K562 (cell line): ENCODE measurements around the gene RPE65. TPM values are rescaled to one million over a fixed set of nuclear protein-coding genes. Genes with fewer than 3 reads are reported as not detected.

Experiments
- ATAC-seq: fragments of 200-7000 bp; cut with Tn5 transposase; 3 replicates; pipeline ENCODE4 v1.9.1; 2020; ENCODE audit warnings: moderate library complexity
- BruUV-seq: library from RNA; stranded (reverse); fragments of 400-500 nt; replicated peaks from 2 replicates; lab custom pipeline; 2021; lab: Mats Ljungman, UMichigan
- CTCF ChIA-PET: fragments of 300-600 bp; formaldehyde crosslinking; extraction: SDS; loops from one replicate; lab custom pipeline; 2021; ENCODE audit warnings: low intra/inter-chr PET ratio; lab: Yijun Ruan, JAX
- POLR2A ChIA-PET: fragments of 300-600, 350-650 bp; sonication (Branson Sonifier 250); formaldehyde crosslinking; extraction: SDS; loops from one replicate; lab custom pipeline; 2021; ENCODE audit warnings: antibody characterized with exemption, inconsistent platforms; lab: Yijun Ruan, JAX
- DNase-seq, 4 experiments: peaks; one replicate each; pipeline versions ENCODE4 v3.0.0 to v3.0.0-alpha.2; 2011 to 2018; ENCODE audit warnings: low spot score in 3 of 4, mixed read lengths in 3 of 4; ENCODE audit errors: extremely low read depth in 1 of 4
- FAIRE-seq: peaks from 2 replicates; lab custom pipeline; 2011; peaks lifted over from hg19 to GRCh38; lab: Jason Lieb, UNC
- H2AFZ ChIP-seq: 2 replicates; pipeline ENCODE4 v1.6.0; 2011; ENCODE audit warnings: low read depth, low read length, control low read depth, inconsistent platforms
- H3K27ac ChIP-seq: fragments of 200-600 bp; 3 replicates; pipeline ENCODE4 v1.8.0; 2011; ENCODE audit warnings: low read depth, mild to moderate bottlenecking, control low read depth, inconsistent platforms, low read length, moderate library complexity, mixed read lengths; ENCODE audit errors: extremely low read depth
- H3K27me3 ChIP-seq, 2 experiments: fragments of 300-600 bp in 1 of 2; 2 replicates in 1 of 2; 3 replicates in 1 of 2; pipeline versions ENCODE4 v1.6.0 to v1.8.0; 2011; ENCODE audit warnings: inconsistent platforms in 2 of 2, low read length in 2 of 2, mild to moderate bottlenecking in 1 of 2, mixed read lengths in 1 of 2, moderate library complexity in 1 of 2; ENCODE audit not compliant: control insufficient read depth in 2 of 2, insufficient read depth in 2 of 2
- H3K36me3 ChIP-seq: fragments of 300-600 bp; 3 replicates; pipeline ENCODE4 v1.8.0; 2011; ENCODE audit warnings: mild to moderate bottlenecking, low read length, inconsistent platforms; ENCODE audit not compliant: control insufficient read depth, insufficient read depth
- H3K4me1 ChIP-seq, 2 experiments: fragments of 200-600 bp in 1 of 2; replicated peaks in 1 of 2; 2 replicates in 1 of 2; 3 replicates in 1 of 2; pipeline versions ENCODE4 v1.5.1 to v1.8.0; 2011; ENCODE audit warnings: inconsistent platforms in 2 of 2, low read length in 2 of 2, mild to moderate bottlenecking in 1 of 2, mixed read lengths in 1 of 2, moderate library complexity in 1 of 2; ENCODE audit not compliant: control insufficient read depth in 2 of 2, insufficient read depth in 2 of 2
- H3K4me2 ChIP-seq: 2 replicates; pipeline ENCODE4 v1.6.1; 2011; ENCODE audit warnings: low read length, control low read depth, inconsistent platforms, mixed read lengths; ENCODE audit not compliant: insufficient read depth
- H3K4me3 ChIP-seq: fragments of 200-600 bp; sonication (generic), shearing (Covaris generic); 2 replicates; pipeline ENCODE4 v1.5.1; 2016; ENCODE audit warnings: control low read depth, inconsistent platforms
- H3K79me2 ChIP-seq: fragments of 200-600 bp; 3 replicates; pipeline ENCODE4 v1.8.0; 2011; ENCODE audit warnings: low read length, inconsistent platforms; ENCODE audit not compliant: control insufficient read depth, insufficient read depth
- H3K9ac ChIP-seq, 2 experiments: 2 replicates each; pipeline versions ENCODE4 v1.6.0 to v1.6.1; 2011; ENCODE audit warnings: low read depth in 2 of 2, low read length in 2 of 2, control low read depth in 1 of 2, inconsistent platforms in 1 of 2, mild to moderate bottlenecking in 1 of 2, mixed read lengths in 1 of 2; ENCODE audit not compliant: insufficient read depth in 1 of 2
- H3K9me1 ChIP-seq: one replicate; pipeline ENCODE4 v1.6.0; 2011; ENCODE audit warnings: inconsistent platforms, mild to moderate bottlenecking, low read length, moderate library complexity; ENCODE audit not compliant: control insufficient read depth, insufficient read depth
- H3K9me3 ChIP-seq: replicated peaks from 2 replicates; pipeline ENCODE4 v1.5.1; 2011; ENCODE audit warnings: low read depth, low read length, inconsistent platforms; ENCODE audit not compliant: control insufficient read depth, insufficient read depth
- H4K20me1 ChIP-seq: replicated peaks from 2 replicates; pipeline ENCODE4 v1.6.1; 2011; ENCODE audit warnings: low read length, inconsistent platforms, mixed read lengths; ENCODE audit not compliant: control insufficient read depth, insufficient read depth
- BMI1 ChIP-seq: fragments of 150-350 bp; IDR thresholded peaks from 2 replicates; pipeline ENCODE4 v1.6.1; 2014; ENCODE audit warnings: low read length
- COPS2 ChIP-seq: fragments of 450-650 bp; conservative IDR thresholded peaks from 2 replicates; pipeline ENCODE4 v1.6.1; 2016; ENCODE audit warnings: mild to moderate bottlenecking, moderate library complexity
- CTCF ChIP-seq, 3 experiments: IDR thresholded peaks in 2 of 3; conservative IDR thresholded peaks in 1 of 3; 2 replicates each; pipeline ENCODE4 v1.5.1; 2011 to 2012; ENCODE audit warnings: low read length in 3 of 3, mild to moderate bottlenecking in 3 of 3, control low read depth in 2 of 3, improper control_type of control experiment in 1 of 3, inconsistent platforms in 1 of 3, low read depth in 1 of 3, mixed read lengths in 1 of 3, moderate library complexity in 1 of 3; ENCODE audit not compliant: insufficient read depth in 2 of 3
- HDAC6 ChIP-seq: IDR thresholded peaks from 2 replicates; pipeline ENCODE4 v1.6.1; 2012; ENCODE audit warnings: low read depth, mild to moderate bottlenecking, control low read depth, inconsistent platforms, low read length, moderate library complexity
- NCOA4 ChIP-seq: fragments of 450-650 bp; IDR thresholded peaks from 2 replicates; pipeline ENCODE4 v1.6.1; 2018; ENCODE audit warnings: mild to moderate bottlenecking; ENCODE audit not compliant: partially characterized antibody
- NR2C2 ChIP-seq, 2 experiments: fragments of 200-800 bp in 1 of 2; sonication (Bioruptor generic) in 1 of 2; sonication (generic) in 1 of 2; formaldehyde crosslinking in 1 of 2; IDR thresholded peaks; 2 replicates each; pipeline versions ENCODE4 v1.6.1 to v1.8.0; 2016 to 2022; ENCODE audit warnings: mild to moderate bottlenecking in 1 of 2, missing compliant biosample characterization in 1 of 2, missing genetic modification characterization in 1 of 2, missing genetic modification reagents in 1 of 2
- PCBP2 ChIP-seq: fragments of 200-400 bp; formaldehyde crosslinking; IDR thresholded peaks from 2 replicates; pipeline ENCODE4 v1.6.1; 2018; ENCODE audit warnings: low read length, low read depth, mild to moderate bottlenecking, moderate library complexity; ENCODE audit not compliant: poor library complexity, severe bottlenecking
- PREB ChIP-seq: sonication (generic); formaldehyde crosslinking; IDR thresholded peaks from 2 replicates; pipeline ENCODE4 v1.8.1; 2023; ENCODE audit warnings: mild to moderate bottlenecking, missing genetic modification reagents
- RAD51 ChIP-seq: fragments of 450-650 bp; IDR thresholded peaks from 2 replicates; pipeline ENCODE4 v1.7.1; 2016; ENCODE audit warnings: low read depth, mild to moderate bottlenecking, borderline replicate concordance
- XRCC5 ChIP-seq: fragments of 200-400 bp; formaldehyde crosslinking; IDR thresholded peaks from 2 replicates; pipeline ENCODE4 v1.6.1; 2017; ENCODE audit warnings: low read depth, mild to moderate bottlenecking, low read length
- ZC3H11A ChIP-seq: IDR thresholded peaks from 2 replicates; pipeline ENCODE4 v1.6.1; 2012; ENCODE audit warnings: low read depth, low read length, improper control_type of control experiment
- ZNF146 ChIP-seq: IDR thresholded peaks from one replicate; pipeline ENCODE4 v1.6.1; 2018; ENCODE audit warnings: missing compliant biosample characterization; ENCODE audit not compliant: unreplicated experiment
- ZNF41 ChIP-seq: fragments of 250-450 bp; sonication (Bioruptor Pico); conservative IDR thresholded peaks from 2 replicates; pipeline ENCODE4 v1.4.0; 2020; ENCODE audit warnings: mild to moderate bottlenecking
- ZNF77 ChIP-seq: fragments of 250-450 bp; sonication (Bioruptor Pico); IDR thresholded peaks from 2 replicates; pipeline ENCODE4 v1.5.0; 2020
- WGBS: fragments of 100-300 bp; shearing (Covaris generic); methylation state at CpG from one replicate; pipeline ENCODE4 v1.1.6; 2016; ENCODE audit warnings: low coverage, mixed read lengths; ENCODE audit not compliant: insufficient coverage; ENCODE audit errors: missing lambda C conversion rate; 5-methylcytosine and 5-hydroxymethylcytosine counted together
- in situ Hi-C: fragments of 300-500 bp; cut with MboI; formaldehyde crosslinking; loops from 4 replicates; pipeline ENCODE4 v1.15.0; 2018; ENCODE audit warnings: inconsistent platforms, mixed read lengths
- intact Hi-C: fragments of 100-400 bp; cut with micrococcal nuclease; formaldehyde crosslinking; loops from 2 replicates; pipeline ENCODE4 v1.14.2; 2022
- polyA plus RNA-seq, 8 experiments: library from polyadenylated mRNA; depleted of rRNA in 4 of 8; stranded (reverse) in 5 of 8; unstranded in 3 of 8; fragments of >200 nt; fragmentation: Nextera tagmentation in 2 of 8; fragmentation: Illumina TruSeq in 1 of 8; extraction: Ambion mirVana in 2 of 8; extraction: Trizol in 1 of 8; gene quantifications; 2 replicates each; pipeline versions ENCODE4 v1.2.1 to v1.2.3, GENCODE V29; 2011 to 2014; ENCODE audit warnings: inconsistent platforms in 1 of 8, missing spikeins in 1 of 8
- total RNA-seq, 7 experiments: library from RNA; depleted of rRNA in 6 of 7; stranded (reverse); fragments of >200 nt in 6 of 7; fragmentation: Illumina TruSeq in 2 of 7; extraction: Trizol in 2 of 7; gene quantifications; 2 replicates each; pipeline versions ENCODE4 v1.2.1 to v1.2.3, GENCODE V29; 2011 to 2021; ENCODE audit warnings: low replicate concordance in 1 of 7

The RPE65 gene
- total and polyA plus RNA-seq, 9 of the 15 experiments (the other 6 are each of a cell fraction or from before 2014, with no cell fraction given): 0.14 TPM; not detected in 8

- intact Hi-C loops (no loop called here), in situ Hi-C loops (loop anchor here (25.0 kb wide), 2 partner anchors 922 to 1278 kb away; no protein-coding TSS in a partner anchor)
- ChIA-PET POLR2A (no interaction called here), CTCF (no interaction called here)
- Histone ChIP-seq H3K27me3 (no peaks in the 10 kb centered on the region), H2AFZ (no peak overlapping the region), H3K9me3 (no peaks in the 10 kb centered on the region), H3K79me2 (no peaks in the 10 kb centered on the region), H3K36me3 (no peaks in the 10 kb centered on the region), H3K9ac (no peak overlapping the region), H3K9me1 (no peaks in the 10 kb centered on the region), H3K27ac (no peak overlapping the region), H3K4me2 (no peak overlapping the region), H4K20me1 (no peaks in the 10 kb centered on the region), H3K4me1 (no peaks in the 10 kb centered on the region), H3K4me3 (no peak overlapping the region)
- BruUV-seq: no TSS peak
- DNase-seq (no peak), FAIRE-seq (no peak), ATAC-seq (no peak)
- WGBS: 0% methylated on average over 2 of the region's 2 CpGs
- TF ChIP-seq ZNF41 (CRISPR knock-in tag) (no peak), ZC3H11A (no peak), COPS2 (no peak), PREB (no peak), ZNF77 (no peak), ZNF146 (CRISPR knock-in tag) (no peak), BMI1 (no peak), HDAC6 (no peak), NCOA4 (no peak), XRCC5 (no peak), CTCF (IDR thresholded peaks at IDR 0.05 in 2 of 3, conservative IDR thresholded peaks at IDR 0.05 in 1 of 3; ENCODE audit: insufficient read depth in 2 of 3, low read depth in 1 of 3, low read length in 3 of 3) (no peak), RAD51 (no peak), PCBP2 (no peak), NR2C2 (CRISPR knock-in tag; IDR thresholded peaks at IDR 0.05) (no peak), NR2C2 (tag; IDR thresholded peaks at IDR 0.05) (no peak)
These were observed 9.3 kb upstream of the RPE65 start for GRCh38 chr1:68459091-68459490.
